ENCODE results near the gene BMERB1.
"Not testable (repeated sequence)": the region's sequence is repeated elsewhere in the genome, so short reads cannot be mapped to it uniquely, and the experiment has no call there.

Gene BMERB1

DNA sequence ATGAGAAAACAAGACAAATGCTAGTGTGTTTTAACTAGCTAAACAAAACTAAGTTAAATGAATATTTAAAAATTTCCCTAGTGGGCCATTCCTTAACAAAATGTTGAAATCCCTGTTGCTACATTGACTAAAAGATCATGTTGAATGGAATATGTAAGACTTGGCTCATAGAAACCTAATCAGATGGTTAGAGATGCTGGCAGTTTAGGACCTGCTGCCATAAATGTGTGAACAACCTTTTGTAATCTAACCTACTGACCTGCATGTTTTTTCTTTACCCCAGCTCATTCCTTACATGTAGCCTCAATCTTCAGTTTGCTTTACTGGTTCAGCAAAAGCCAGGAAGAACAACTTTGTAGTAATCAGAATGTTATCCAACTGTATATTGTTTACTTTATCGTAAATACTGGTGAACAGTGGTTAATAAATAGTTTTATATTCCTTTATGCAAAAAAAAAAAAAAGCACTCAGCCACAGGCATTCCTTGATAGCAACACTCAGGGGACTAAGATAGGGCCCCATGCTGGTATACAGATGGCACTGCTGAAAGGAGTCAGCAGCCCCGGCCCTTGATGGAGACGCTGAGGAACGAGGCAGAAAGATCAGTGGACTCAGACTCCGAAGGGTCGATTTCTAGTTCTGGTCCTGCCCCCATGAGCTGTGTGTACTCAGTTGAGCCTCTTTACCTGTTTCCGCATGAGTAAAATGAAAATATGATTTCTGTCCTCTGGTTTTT lies 130.4 kb downstream of the BMERB1 start:
- DNase-seq = no peak

- DNase-seq = no peak
Observed at GRCh38 chr16:15566095-15566494, 131.7 kb downstream of the BMERB1 start.

DNA sequence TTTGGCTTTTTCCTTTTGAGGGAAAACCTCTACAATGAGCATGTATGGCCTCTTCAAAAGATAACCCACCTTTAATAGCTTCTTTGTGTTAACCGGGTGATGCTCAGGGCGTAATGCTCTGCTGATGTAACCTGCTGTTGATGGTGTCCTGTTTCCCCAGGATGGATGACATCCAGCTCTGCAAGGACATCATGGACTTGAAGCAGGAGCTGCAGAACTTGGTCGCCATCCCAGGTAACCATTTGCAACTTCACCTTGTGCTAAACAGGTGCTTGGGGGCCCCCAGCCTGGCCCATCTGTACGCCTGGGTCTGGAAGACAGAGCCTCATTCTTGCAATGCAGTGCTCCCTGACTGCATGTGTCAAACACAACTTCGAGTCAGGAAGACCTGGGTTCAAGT lies 133.4 kb downstream of the BMERB1 start:
- DNase-seq = no peak

DNA sequence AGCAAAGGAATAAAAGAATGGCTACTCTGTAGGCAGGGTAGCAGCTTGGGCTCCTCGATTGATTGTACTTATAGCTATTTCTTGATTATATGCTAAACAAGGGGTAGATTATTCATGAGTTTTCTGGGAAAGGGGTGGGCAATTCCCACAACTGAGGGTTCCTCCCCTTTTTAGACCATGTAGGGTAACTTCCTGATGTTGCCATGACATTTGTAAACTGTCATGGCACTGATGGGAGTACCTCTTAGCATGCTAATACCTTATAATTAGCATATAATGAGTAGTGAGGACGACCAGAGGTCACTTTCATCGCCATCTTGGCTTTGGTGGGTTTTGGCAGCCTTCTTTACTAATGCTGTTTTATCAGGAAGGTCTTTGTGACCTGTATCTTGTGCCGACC lies 136.3 kb downstream of the BMERB1 start:
- not testable (repeated sequence) for DNase-seq

GRCh38 chr16:15571557-15571956 lies 137.2 kb downstream of the BMERB1 start:
- no peak for DNase-seq

- DNase-seq = no peak
Observed at GRCh38 chr16:15572329-15573001, 138.1 kb downstream of the BMERB1 start.

GRCh38 chr16:15573274-15573895 lies 139.0 kb downstream of the BMERB1 start:
- no peak for DNase-seq

- DNase-seq = not testable (repeated sequence)
Observed at GRCh38 chr16:15573896-15574613, 139.7 kb downstream of the BMERB1 start.

DNA sequence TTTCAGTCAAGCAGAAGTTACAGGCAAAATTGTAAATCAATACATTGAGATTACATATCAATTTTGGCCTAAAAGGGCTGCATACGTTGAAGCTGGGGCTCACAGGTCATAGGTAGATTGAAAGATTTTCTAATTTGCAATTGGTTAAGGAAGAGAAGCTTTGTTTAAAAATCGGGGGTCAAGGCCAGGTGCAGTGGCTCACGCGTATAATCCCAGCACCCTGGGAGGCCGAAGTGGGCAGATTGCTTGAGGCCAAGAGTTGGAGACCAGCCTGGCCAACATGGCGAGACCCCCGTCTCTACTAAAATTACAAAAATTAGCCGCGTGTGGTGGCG lies 140.2 kb downstream of the BMERB1 start:
- no peak for DNase-seq

GRCh38 chr16:15575293-15576049 lies 141.1 kb downstream of the BMERB1 start:
- no peak for DNase-seq

GRCh38 chr16:15576960-15577958 lies 142.9 kb downstream of the BMERB1 start:
- no peak for DNase-seq

GRCh38 chr16:15578824-15579223 lies 144.4 kb downstream of the BMERB1 start:
- DNase-seq = no peak

GRCh38 chr16:15581127-15581815 lies 146.9 kb downstream of the BMERB1 start:
- DNase-seq = no peak

DNA sequence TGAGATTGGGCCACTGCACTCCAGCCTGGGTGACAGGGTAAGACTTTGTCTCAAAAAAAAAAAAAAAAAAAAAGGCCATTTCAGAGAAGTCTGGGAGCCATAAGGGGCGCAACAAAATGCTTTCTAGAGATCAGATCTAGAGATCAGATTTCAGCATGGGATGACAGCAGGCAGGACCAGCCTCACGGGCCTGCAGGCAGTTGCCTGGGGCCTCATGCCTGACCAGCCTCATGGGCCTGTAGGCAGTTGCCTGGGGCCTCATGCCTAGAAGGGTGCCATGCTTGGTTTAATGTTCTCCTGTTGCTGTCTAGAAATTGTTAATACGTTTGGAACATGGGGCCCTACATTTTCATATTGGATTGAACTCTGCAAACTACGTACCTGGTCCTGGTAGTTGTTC lies 149.1 kb downstream of the BMERB1 start:
- no peak for DNase-seq

- no peak for DNase-seq
Observed at GRCh38 chr16:15585956-15586355, 151.6 kb downstream of the BMERB1 start.

DNA sequence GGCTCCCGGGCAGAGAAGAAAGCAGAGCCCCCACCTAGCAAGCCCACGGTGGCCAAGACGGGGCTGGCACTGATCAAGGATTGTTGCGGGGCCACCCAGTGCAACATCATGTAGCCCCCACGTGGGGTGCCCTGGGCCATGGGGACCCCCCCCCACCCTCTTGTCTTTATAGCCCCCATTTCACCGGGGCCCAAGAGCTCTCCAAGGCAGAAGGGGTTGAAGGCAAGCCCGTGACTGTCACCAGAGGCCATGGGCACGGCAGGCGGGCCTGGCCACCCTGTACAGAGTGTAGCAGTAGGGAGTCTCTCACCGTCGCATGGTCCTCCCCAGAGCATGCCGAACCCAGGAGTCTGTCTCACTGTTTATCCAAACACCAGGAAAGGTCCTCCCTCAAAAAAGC lies 152.3 kb downstream of the BMERB1 start:
- DNase-seq = no peak

- no peak for DNase-seq
Observed at GRCh38 chr16:15587152-15587825, 152.9 kb downstream of the BMERB1 start.

DNA sequence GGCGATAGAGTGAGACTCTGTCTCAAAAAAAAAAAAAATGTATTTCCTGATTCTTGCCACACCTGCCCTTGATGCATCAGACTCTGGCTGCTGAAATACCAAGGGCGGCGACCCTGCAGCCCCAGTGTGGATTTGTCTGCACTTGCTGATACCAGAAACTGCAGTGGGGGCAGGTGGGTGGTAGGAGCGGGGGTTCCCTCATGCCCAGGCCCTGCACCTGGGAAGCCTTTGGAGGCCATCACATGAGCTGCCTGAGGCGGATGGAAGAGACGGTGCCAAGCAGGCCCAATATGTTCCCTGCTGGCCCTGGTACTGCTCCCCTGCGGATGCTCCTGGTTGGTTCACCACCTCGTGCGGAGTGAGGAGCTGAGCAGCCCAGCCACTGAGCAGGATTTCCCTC lies 157.9 kb downstream of the BMERB1 start:
- DNase-seq = peak in 1 of 14 donors; percentile 20

GRCh38 chr16:15593235-15593634 lies 158.8 kb downstream of the BMERB1 start:
- peak in 1 of 14 donors; percentile 33 for DNase-seq
